SK-N-SH (cell line): ENCODE data around the gene MLLT10. TPM values are rescaled to one million over a fixed set of nuclear protein-coding genes. Genes with fewer than 3 reads are reported as not detected.

Experiments used
- CTCF ChIA-PET: fragments of 300-600, 350-600 bp; formaldehyde crosslinking; extraction: SDS; loops from one replicate; lab custom pipeline; 2021; lab: Yijun Ruan, JAX
- POLR2A ChIA-PET: fragments of 350-600 bp; sonication (Branson Sonifier 250); formaldehyde crosslinking; extraction: SDS; loops from one replicate; lab custom pipeline; 2020; ENCODE audit warnings: antibody characterized with exemption, inconsistent platforms; lab: Yijun Ruan, JAX
- DNase-seq: peaks from one replicate; pipeline ENCODE4 v3.0.0; 2012
- H2AFZ ChIP-seq: fragments of 200-600 bp; sonication (generic); 2 replicates; pipeline ENCODE4 v1.8.1; 2016; ENCODE audit warnings: antibody characterized with exemption, mild to moderate bottlenecking, low read depth
- H3F3A ChIP-seq: fragments of 200-600 bp; sonication (generic); replicated peaks from 2 replicates; pipeline ENCODE3; 2016; ENCODE audit warnings: antibody characterized with exemption, mild to moderate bottlenecking; ENCODE audit not compliant: insufficient read depth
- H3K27ac ChIP-seq, 2 experiments: fragments of 200-500 bp in 1 of 2; fragments of 200-600 bp in 1 of 2; sonication (Bioruptor generic) in 1 of 2; sonication (generic), shearing (Covaris generic) in 1 of 2; 2 replicates each; pipeline versions ENCODE4 v1.5.1 to v1.6.1; 2014 to 2016; ENCODE audit warnings: low read depth in 2 of 2, inconsistent platforms in 1 of 2, low read length in 1 of 2, mild to moderate bottlenecking in 1 of 2, mixed read lengths in 1 of 2
- H3K27me3 ChIP-seq: fragments of 200-600 bp; sonication (generic), shearing (Covaris generic); 2 replicates; pipeline ENCODE4 v1.6.1; 2016; ENCODE audit warnings: mixed run types; ENCODE audit not compliant: insufficient read depth
- H3K36me3 ChIP-seq, 2 experiments: fragments of 200-500 bp in 1 of 2; fragments of 200-600 bp in 1 of 2; sonication (Bioruptor generic) in 1 of 2; sonication (generic) in 1 of 2; replicated peaks in 1 of 2; 2 replicates each; pipeline versions ENCODE3 to v1.5.1; 2014 to 2016; ENCODE audit warnings: low read length in 1 of 2, mild to moderate bottlenecking in 1 of 2; ENCODE audit not compliant: insufficient read depth in 2 of 2, control insufficient read depth in 1 of 2
- H3K4me1 ChIP-seq, 2 experiments: fragments of 200-500 bp in 1 of 2; fragments of 200-600 bp in 1 of 2; sonication (Bioruptor generic) in 1 of 2; sonication (generic), shearing (Covaris generic) in 1 of 2; 2 replicates each; pipeline versions ENCODE4 v1.5.1 to v1.6.1; 2014 to 2016; ENCODE audit warnings: low read depth in 1 of 2, low read length in 1 of 2, mixed run types in 1 of 2; ENCODE audit not compliant: insufficient read depth in 2 of 2, control insufficient read depth in 1 of 2
- H3K4me2 ChIP-seq: fragments of 200-600 bp; sonication (generic), shearing (Covaris generic); 2 replicates; pipeline ENCODE4 v1.6.1; 2017; ENCODE audit warnings: mixed run types
- H3K4me3 ChIP-seq, 2 experiments: fragments of 200-500 bp in 1 of 2; fragments of 200-600 bp in 1 of 2; sonication (Bioruptor generic) in 1 of 2; sonication (generic), shearing (Covaris generic) in 1 of 2; 2 replicates each; pipeline versions ENCODE4 v1.5.1 to v1.8.1; 2014 to 2016; ENCODE audit warnings: low read depth in 2 of 2, inconsistent platforms in 1 of 2, low read length in 1 of 2, mild to moderate bottlenecking in 1 of 2, mixed read lengths in 1 of 2, moderate library complexity in 1 of 2
- H3K79me2 ChIP-seq: fragments of 200-600 bp; sonication (generic); 2 replicates; pipeline ENCODE4 v1.8.1; 2017; ENCODE audit warnings: mild to moderate bottlenecking; ENCODE audit not compliant: insufficient read depth
- H3K9ac ChIP-seq: fragments of 200-600 bp; sonication (generic); 2 replicates; pipeline ENCODE4 v1.6.1; 2017; ENCODE audit warnings: mixed run types
- H3K9me2 ChIP-seq: fragments of 200-600 bp; sonication (generic); 2 replicates; pipeline ENCODE4 v1.6.1; 2017; ENCODE audit warnings: mixed run types
- H3K9me3 ChIP-seq: fragments of 200-600 bp; sonication (generic); 2 replicates; pipeline ENCODE4 v1.6.1; 2017; ENCODE audit warnings: mixed run types, mild to moderate bottlenecking, moderate library complexity
- H4K20me1 ChIP-seq: fragments of 200-600 bp; sonication (generic); 2 replicates; pipeline ENCODE4 v1.6.1; 2017; ENCODE audit warnings: mild to moderate bottlenecking, mixed run types; ENCODE audit not compliant: insufficient read depth
- EP300 ChIP-seq, 2 experiments: IDR thresholded peaks; 2 replicates each; pipeline versions ENCODE4 v1.4.0 to v1.6.1; 2012; ENCODE audit warnings: borderline replicate concordance in 1 of 2, low read depth in 1 of 2, low read length in 1 of 2
- EZH2phosphoT487 ChIP-seq: fragments of 200-600 bp; sonication (generic); IDR thresholded peaks from 2 replicates; pipeline ENCODE4 v1.6.1; 2017; ENCODE audit warnings: low read depth, mixed run types, mild to moderate bottlenecking, antibody characterized with exemption, moderate library complexity, borderline replicate concordance
- FOSL2 ChIP-seq: IDR thresholded peaks from 2 replicates; pipeline ENCODE4 v1.4.0; 2012; ENCODE audit warnings: low read depth, mild to moderate bottlenecking, moderate library complexity, borderline replicate concordance
- GABPA ChIP-seq: IDR thresholded peaks from 2 replicates; pipeline ENCODE4 v1.4.0; 2012; ENCODE audit warnings: low read depth, mild to moderate bottlenecking
- MEF2A ChIP-seq: IDR thresholded peaks from 2 replicates; pipeline ENCODE4 v1.4.0; 2012; ENCODE audit warnings: low read depth, borderline replicate concordance
- MXI1 ChIP-seq: IDR thresholded peaks from 2 replicates; pipeline ENCODE4 v1.6.1; 2012; ENCODE audit warnings: mild to moderate bottlenecking, low read depth, low read length, improper control_type of control experiment
- POLR2AphosphoS5 ChIP-seq: IDR thresholded peaks from 2 replicates; pipeline ENCODE4 v1.6.1; 2012; ENCODE audit warnings: low read depth, low read length
- RAD21 ChIP-seq: IDR thresholded peaks from 2 replicates; pipeline ENCODE4 v1.6.1; 2012; ENCODE audit warnings: mild to moderate bottlenecking, low read length
- RCOR1 ChIP-seq: fragments of 150-350 bp; IDR thresholded peaks from 2 replicates; pipeline ENCODE4 v1.6.1; 2017; ENCODE audit warnings: antibody characterized with exemption, low read length
- SIN3A ChIP-seq: IDR thresholded peaks from 2 replicates; pipeline ENCODE4 v1.6.1; 2012; ENCODE audit warnings: low read depth, mild to moderate bottlenecking, low read length, moderate library complexity, borderline replicate concordance
- TAF1 ChIP-seq: IDR thresholded peaks from 2 replicates; pipeline ENCODE4 v1.6.1; 2012; ENCODE audit warnings: low read depth, mild to moderate bottlenecking, low read length, moderate library complexity, borderline replicate concordance
- TEAD4 ChIP-seq: IDR thresholded peaks from 2 replicates; pipeline ENCODE4 v1.4.0; 2012; ENCODE audit warnings: mild to moderate bottlenecking, borderline replicate concordance; ENCODE audit not compliant: insufficient read depth
- WGBS: methylation state at CpG from one replicate; pipeline ENCODE4 v1.1.6; 2017; ENCODE audit warnings: low lambda C conversion rate; 5-methylcytosine and 5-hydroxymethylcytosine counted together
- polyA plus RNA-seq, 3 experiments: library from polyadenylated mRNA; depleted of rRNA; stranded (reverse); fragments of >200 nt; gene quantifications; 2 replicates each; pipeline ENCODE4 v1.2.3, GENCODE V29; 2012
- TF ChIP-seq, protein P1 (sequence below): IDR thresholded peaks from 2 replicates; pipeline ENCODE4 v1.6.1; 2012; ENCODE audit warnings: mild to moderate bottlenecking, low read depth, low read length, moderate library complexity
- TF ChIP-seq, protein P2 (sequence below): fragments of 150-350 bp; IDR thresholded peaks from 2 replicates; pipeline ENCODE4 v1.6.1; 2016; ENCODE audit warnings: mild to moderate bottlenecking, low read depth, low read length
- TF ChIP-seq, protein P3 (sequence below): IDR thresholded peaks from 2 replicates; pipeline ENCODE4; 2012
- TF ChIP-seq, protein P4 (sequence below): IDR thresholded peaks from 2 replicates; pipeline ENCODE4 v1.4.0; 2012; ENCODE audit warnings: low read depth
- TF ChIP-seq, protein P5 (sequence below): fragments of 200-600 bp; sonication (generic); IDR thresholded peaks from 2 replicates; pipeline ENCODE4 v1.6.1; 2017; ENCODE audit warnings: antibody characterized with exemption, mild to moderate bottlenecking, moderate library complexity

MLLT10 gene
- polyA plus RNA-seq, 1 of the 3 experiments (the other 2 are of a cell fraction): 26.0 TPM

DNA sequence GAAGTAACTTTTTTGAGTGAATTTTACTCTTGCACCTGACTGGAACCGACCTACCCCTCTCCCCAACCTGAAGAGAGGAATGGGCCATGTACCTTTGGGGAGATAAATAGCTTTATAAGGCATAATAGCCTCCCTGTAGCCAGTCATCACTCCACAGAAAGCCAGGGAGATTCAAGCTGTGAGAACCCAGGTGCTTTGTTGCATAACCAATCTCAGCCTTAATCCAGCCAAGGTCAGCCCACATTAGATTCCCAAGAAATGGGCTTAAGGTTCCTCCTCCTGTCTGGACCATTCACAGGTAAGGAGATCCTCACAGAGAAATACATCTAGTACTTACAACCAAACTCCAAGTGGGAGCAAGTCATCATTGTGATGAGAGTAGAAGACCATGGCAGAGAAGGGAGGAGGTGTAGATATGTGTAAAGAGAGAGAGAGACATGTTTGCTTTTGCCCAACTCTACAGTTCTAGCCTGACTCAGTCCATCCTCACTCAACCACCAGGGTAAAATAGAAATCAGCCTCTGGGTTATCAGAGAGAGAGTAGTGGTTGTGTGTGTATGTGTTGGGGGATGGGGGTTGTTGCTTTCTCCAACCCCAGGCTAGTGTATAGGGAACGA, 32.2 kb upstream of the MLLT10 start:
- H2AFZ ChIP-seq: no peak overlapping the region
- POLR2A ChIA-PET: no interaction called here
- H3K4me2 ChIP-seq: no peak overlapping the region
- TF ChIP-seq MEF2A (no peak), FOSL2 (no peak), TAF1 (no peak), EP300 (IDR thresholded peaks at IDR 0.05; ENCODE audit: borderline replicate concordance in 1 of 2, low read depth in 1 of 2, low read length in 1 of 2) (no peak), RCOR1 (no peak), MXI1 (no peak), POLR2AphosphoS5 (no peak), SIN3A (no peak), EZH2phosphoT487 (no peak), TEAD4 (no peak), RAD21 (no peak), GABPA (no peak)
- TF ChIP-seq, protein P1, sequence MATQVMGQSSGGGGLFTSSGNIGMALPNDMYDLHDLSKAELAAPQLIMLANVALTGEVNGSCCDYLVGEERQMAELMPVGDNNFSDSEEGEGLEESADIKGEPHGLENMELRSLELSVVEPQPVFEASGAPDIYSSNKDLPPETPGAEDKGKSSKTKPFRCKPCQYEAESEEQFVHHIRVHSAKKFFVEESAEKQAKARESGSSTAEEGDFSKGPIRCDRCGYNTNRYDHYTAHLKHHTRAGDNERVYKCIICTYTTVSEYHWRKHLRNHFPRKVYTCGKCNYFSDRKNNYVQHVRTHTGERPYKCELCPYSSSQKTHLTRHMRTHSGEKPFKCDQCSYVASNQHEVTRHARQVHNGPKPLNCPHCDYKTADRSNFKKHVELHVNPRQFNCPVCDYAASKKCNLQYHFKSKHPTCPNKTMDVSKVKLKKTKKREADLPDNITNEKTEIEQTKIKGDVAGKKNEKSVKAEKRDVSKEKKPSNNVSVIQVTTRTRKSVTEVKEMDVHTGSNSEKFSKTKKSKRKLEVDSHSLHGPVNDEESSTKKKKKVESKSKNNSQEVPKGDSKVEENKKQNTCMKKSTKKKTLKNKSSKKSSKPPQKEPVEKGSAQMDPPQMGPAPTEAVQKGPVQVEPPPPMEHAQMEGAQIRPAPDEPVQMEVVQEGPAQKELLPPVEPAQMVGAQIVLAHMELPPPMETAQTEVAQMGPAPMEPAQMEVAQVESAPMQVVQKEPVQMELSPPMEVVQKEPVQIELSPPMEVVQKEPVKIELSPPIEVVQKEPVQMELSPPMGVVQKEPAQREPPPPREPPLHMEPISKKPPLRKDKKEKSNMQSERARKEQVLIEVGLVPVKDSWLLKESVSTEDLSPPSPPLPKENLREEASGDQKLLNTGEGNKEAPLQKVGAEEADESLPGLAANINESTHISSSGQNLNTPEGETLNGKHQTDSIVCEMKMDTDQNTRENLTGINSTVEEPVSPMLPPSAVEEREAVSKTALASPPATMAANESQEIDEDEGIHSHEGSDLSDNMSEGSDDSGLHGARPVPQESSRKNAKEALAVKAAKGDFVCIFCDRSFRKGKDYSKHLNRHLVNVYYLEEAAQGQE: no peak
- TF ChIP-seq, protein P2, sequence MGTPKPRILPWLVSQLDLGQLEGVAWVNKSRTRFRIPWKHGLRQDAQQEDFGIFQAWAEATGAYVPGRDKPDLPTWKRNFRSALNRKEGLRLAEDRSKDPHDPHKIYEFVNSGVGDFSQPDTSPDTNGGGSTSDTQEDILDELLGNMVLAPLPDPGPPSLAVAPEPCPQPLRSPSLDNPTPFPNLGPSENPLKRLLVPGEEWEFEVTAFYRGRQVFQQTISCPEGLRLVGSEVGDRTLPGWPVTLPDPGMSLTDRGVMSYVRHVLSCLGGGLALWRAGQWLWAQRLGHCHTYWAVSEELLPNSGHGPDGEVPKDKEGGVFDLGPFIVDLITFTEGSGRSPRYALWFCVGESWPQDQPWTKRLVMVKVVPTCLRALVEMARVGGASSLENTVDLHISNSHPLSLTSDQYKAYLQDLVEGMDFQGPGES: no peak
- TF ChIP-seq, protein P3, sequence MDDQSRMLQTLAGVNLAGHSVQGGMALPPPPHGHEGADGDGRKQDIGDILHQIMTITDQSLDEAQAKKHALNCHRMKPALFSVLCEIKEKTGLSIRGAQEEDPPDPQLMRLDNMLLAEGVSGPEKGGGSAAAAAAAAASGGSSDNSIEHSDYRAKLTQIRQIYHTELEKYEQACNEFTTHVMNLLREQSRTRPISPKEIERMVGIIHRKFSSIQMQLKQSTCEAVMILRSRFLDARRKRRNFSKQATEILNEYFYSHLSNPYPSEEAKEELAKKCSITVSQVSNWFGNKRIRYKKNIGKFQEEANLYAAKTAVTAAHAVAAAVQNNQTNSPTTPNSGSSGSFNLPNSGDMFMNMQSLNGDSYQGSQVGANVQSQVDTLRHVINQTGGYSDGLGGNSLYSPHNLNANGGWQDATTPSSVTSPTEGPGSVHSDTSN: no peak
- TF ChIP-seq, protein P4, sequence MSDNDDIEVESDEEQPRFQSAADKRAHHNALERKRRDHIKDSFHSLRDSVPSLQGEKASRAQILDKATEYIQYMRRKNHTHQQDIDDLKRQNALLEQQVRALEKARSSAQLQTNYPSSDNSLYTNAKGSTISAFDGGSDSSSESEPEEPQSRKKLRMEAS: no peak
- TF ChIP-seq, protein P5, sequence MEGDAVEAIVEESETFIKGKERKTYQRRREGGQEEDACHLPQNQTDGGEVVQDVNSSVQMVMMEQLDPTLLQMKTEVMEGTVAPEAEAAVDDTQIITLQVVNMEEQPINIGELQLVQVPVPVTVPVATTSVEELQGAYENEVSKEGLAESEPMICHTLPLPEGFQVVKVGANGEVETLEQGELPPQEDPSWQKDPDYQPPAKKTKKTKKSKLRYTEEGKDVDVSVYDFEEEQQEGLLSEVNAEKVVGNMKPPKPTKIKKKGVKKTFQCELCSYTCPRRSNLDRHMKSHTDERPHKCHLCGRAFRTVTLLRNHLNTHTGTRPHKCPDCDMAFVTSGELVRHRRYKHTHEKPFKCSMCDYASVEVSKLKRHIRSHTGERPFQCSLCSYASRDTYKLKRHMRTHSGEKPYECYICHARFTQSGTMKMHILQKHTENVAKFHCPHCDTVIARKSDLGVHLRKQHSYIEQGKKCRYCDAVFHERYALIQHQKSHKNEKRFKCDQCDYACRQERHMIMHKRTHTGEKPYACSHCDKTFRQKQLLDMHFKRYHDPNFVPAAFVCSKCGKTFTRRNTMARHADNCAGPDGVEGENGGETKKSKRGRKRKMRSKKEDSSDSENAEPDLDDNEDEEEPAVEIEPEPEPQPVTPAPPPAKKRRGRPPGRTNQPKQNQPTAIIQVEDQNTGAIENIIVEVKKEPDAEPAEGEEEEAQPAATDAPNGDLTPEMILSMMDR: no peak
- no peaks in the 10 kb centered on the region for H3K9me2 ChIP-seq
- DNase-seq: no peak
- H4K20me1 ChIP-seq: no peaks in the 10 kb centered on the region
- WGBS: 77% methylated on average over 2 of the region's 2 CpGs
- H3K9ac ChIP-seq: no peak overlapping the region
- CTCF ChIA-PET: interaction anchor here (1.1 to 2.7 kb wide), 2 partner anchors 14 to 230 kb away, joined by 3 to 9 read pairs; no protein-coding TSS in a partner anchor
- no peaks in the 10 kb centered on the region for H3K79me2 ChIP-seq
- H3F3A ChIP-seq: peaks cover 8% of the 10 kb centered on the region
- no peaks in the 10 kb centered on the region for H3K9me3 ChIP-seq
- H3K4me3 ChIP-seq: no peak overlapping the region
- peaks cover 0 to 3% of the 10 kb centered on the region in 2 experiments; a peak in 2 of 4 replicates for H3K4me1 ChIP-seq
- H3K36me3 ChIP-seq: no peaks in the 10 kb centered on the region
- H3K27me3 ChIP-seq: no peaks in the 10 kb centered on the region
- H3K27ac ChIP-seq: no peak overlapping the region
